HepG2 (cell line): ENCODE results near the gene FNDC3B. TPM values are rescaled to one million over a fixed set of nuclear protein-coding genes. Genes with fewer than 3 reads are reported as not detected.

Source experiments
- FOXA3 ChIP-seq: IDR thresholded peaks from 2 replicates; pipeline ENCODE4 v1.6.1; 2016; ENCODE audit warnings: missing genetic modification reagents, missing compliant biosample characterization
- HMG20A ChIP-seq: IDR thresholded peaks from 2 replicates; pipeline ENCODE4 v1.6.1; 2016; ENCODE audit warnings: borderline replicate concordance
- KDM2A ChIP-seq: sonication (generic); formaldehyde crosslinking; IDR thresholded peaks from 2 replicates; pipeline ENCODE4 v1.4.0; 2020; ENCODE audit warnings: low read depth, missing genetic modification reagents, borderline replicate concordance
- MAFF ChIP-seq: IDR thresholded peaks from 2 replicates; pipeline ENCODE4 v1.6.1; 2011; ENCODE audit warnings: low read depth, low read length, improper control_type of control experiment
- MED1 ChIP-seq: sonication (generic); formaldehyde crosslinking; IDR thresholded peaks from 2 replicates; pipeline ENCODE4 v1.4.0; 2020; ENCODE audit warnings: missing genetic modification reagents
- MIER3 ChIP-seq: IDR thresholded peaks from 2 replicates; pipeline ENCODE4 v1.6.1; 2016; ENCODE audit warnings: missing compliant biosample characterization, borderline replicate concordance
- MLLT10 ChIP-seq: sonication (generic); formaldehyde crosslinking; IDR thresholded peaks from 2 replicates; pipeline ENCODE4 v1.4.0; 2020; ENCODE audit warnings: missing genetic modification reagents
- POLR2AphosphoS2 ChIP-seq: IDR thresholded peaks from 2 replicates; pipeline ENCODE4 v1.6.1; 2011; ENCODE audit warnings: low read depth, low read length, improper control_type of control experiment
- RELA ChIP-seq: sonication (generic); formaldehyde crosslinking; IDR thresholded peaks from 2 replicates; pipeline ENCODE4 v1.4.0; 2020; ENCODE audit warnings: missing genetic modification reagents
- RFX5 ChIP-seq: IDR thresholded peaks from 2 replicates; pipeline ENCODE4 v1.6.1; 2011; ENCODE audit warnings: low read depth, low read length, improper control_type of control experiment
- TCF7L2 ChIP-seq: IDR thresholded peaks from 2 replicates; pipeline ENCODE4 v1.6.1; 2011; ENCODE audit warnings: mild to moderate bottlenecking, low read depth, low read length, moderate library complexity
- TMF1 ChIP-seq: sonication (generic); formaldehyde crosslinking; IDR thresholded peaks from 2 replicates; pipeline ENCODE4 v1.8.1; 2022; ENCODE audit warnings: low read depth, missing genetic modification reagents
- ZBTB20 ChIP-seq: sonication (generic); formaldehyde crosslinking; IDR thresholded peaks from 2 replicates; pipeline ENCODE4 v1.8.1; 2023; ENCODE audit warnings: missing genetic modification reagents, low read depth, mild to moderate bottlenecking, borderline replicate concordance
- ZNF264 ChIP-seq: sonication (generic); formaldehyde crosslinking; IDR thresholded peaks from 2 replicates; pipeline ENCODE4 v1.4.0; 2020; ENCODE audit warnings: missing genetic modification reagents
- ZNF766 ChIP-seq: sonication (generic); formaldehyde crosslinking; IDR thresholded peaks from 2 replicates; pipeline ENCODE4 v1.5.0; 2020; ENCODE audit warnings: missing genetic modification reagents, borderline replicate concordance
- ZNF775 ChIP-seq: sonication (generic); formaldehyde crosslinking; IDR thresholded peaks from 2 replicates; pipeline ENCODE4 v1.4.0; 2020; ENCODE audit warnings: missing genetic modification reagents, mild to moderate bottlenecking, moderate library complexity, borderline replicate concordance
- polyA plus RNA-seq, 8 experiments: library from polyadenylated mRNA; depleted of rRNA in 3 of 8; stranded (reverse) in 7 of 8; unstranded in 1 of 8; fragments of >200 nt; fragmentation: Illumina TruSeq in 4 of 8; extraction: Trizol in 4 of 8; gene quantifications; 2 replicates each; pipeline versions ENCODE4 v1.2.1 to v1.2.3, GENCODE V29; 2011 to 2016; ENCODE audit warnings: low read depth in 4 of 8, missing spikeins in 1 of 8, mixed read lengths in 1 of 8; ENCODE audit not compliant: insufficient read depth in 1 of 8
- total RNA-seq, 5 experiments: library from RNA; depleted of rRNA; stranded (reverse); fragments of >200 nt; fragmentation: Illumina TruSeq; extraction: Trizol; gene quantifications; 2 replicates each; pipeline ENCODE4 v1.2.3, GENCODE V29; 2016; ENCODE audit warnings: low read depth in 1 of 5
- TF ChIP-seq, protein P1 (sequence below): sonication (generic); formaldehyde crosslinking; IDR thresholded peaks from 2 replicates; pipeline ENCODE4 v1.4.0; 2020; ENCODE audit warnings: missing genetic modification reagents, low read depth, mild to moderate bottlenecking, borderline replicate concordance
- TF ChIP-seq, protein P2 (sequence below): sonication (generic); formaldehyde crosslinking; IDR thresholded peaks from 2 replicates; pipeline ENCODE4 v1.5.1; 2020; ENCODE audit warnings: missing genetic modification reagents, mild to moderate bottlenecking, borderline replicate concordance
- TF ChIP-seq, protein P3 (sequence below): sonication (generic); formaldehyde crosslinking; IDR thresholded peaks from 2 replicates; pipeline ENCODE4 v1.4.0; 2020; ENCODE audit warnings: missing genetic modification reagents, borderline replicate concordance
- TF ChIP-seq, protein P4 (sequence below): sonication (generic); formaldehyde crosslinking; IDR thresholded peaks from 2 replicates; pipeline ENCODE4 v1.8.1; 2023; ENCODE audit warnings: mild to moderate bottlenecking, inconsistent platforms, moderate library complexity, missing genetic modification reagents, borderline replicate concordance
- TF ChIP-seq, protein P5 (sequence below): sonication (generic); formaldehyde crosslinking; IDR thresholded peaks from 2 replicates; pipeline ENCODE4 v1.4.0; 2020; ENCODE audit warnings: low read depth, mild to moderate bottlenecking, missing genetic modification reagents

Gene FNDC3B
- total and polyA plus RNA-seq, 2 of the 13 experiments (the other 11 are each of a cell fraction or from before 2014, with no cell fraction given): 74.8 to 103 TPM

DNA sequence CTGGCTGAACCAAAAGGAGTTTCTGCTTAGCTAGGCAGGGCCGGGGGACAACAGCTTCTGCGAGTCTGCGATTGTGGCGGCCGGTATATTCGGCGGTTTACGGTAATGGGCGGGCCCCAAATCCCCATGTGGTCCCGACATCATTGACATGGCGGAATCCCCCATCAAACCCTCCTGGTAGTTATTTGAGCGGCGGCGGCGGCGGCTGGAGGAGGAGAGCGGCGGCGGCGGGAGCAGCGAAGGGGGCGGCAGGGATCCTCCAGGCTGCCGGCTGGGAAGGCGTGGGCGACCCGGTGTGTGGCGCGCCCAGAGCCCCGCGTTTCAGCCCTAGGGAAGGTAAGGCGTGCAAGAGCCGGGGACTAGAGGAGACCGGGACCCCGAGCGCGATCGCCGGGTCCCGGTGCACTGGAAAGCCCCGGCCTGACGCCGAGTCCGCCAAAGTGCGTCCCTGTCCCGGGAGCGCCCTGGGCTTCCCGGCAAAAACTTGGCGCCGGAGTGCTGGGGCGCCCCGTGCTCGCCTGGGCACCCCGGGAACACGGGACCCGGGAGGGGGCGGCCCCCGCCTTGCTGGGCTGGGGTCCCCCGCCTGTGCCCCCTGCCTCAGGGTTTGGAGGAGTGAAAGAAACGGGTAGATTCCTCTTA is at the start of gene FNDC3B (continued):
- TF ChIP-seq, protein P1, sequence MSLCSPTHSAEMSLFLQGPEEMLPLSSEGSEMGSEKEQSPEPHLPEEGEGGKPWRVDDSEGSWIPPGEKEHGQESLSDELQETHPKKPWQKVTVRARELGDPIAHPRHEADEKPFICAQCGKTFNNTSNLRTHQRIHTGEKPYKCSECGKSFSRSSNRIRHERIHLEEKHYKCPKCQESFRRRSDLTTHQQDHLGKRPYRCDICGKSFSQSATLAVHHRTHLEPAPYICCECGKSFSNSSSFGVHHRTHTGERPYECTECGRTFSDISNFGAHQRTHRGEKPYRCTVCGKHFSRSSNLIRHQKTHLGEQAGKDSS (CRISPR knock-in tag): peak; percentile 49; the same call in 1 of the 2 replicates
- 0 out of 2 replicates have a peak, but pooled peaks have one; percentile 40 for TF ChIP-seq ZNF264 (CRISPR knock-in tag)
- peak; percentile 95 for TF ChIP-seq MED1
- peak; percentile 51; the same call in 1 of the 2 replicates for TF ChIP-seq FOXA3
- peak; percentile 43; the same call in 1 of the 2 replicates for TF ChIP-seq KDM2A
- TF ChIP-seq ZBTB20 (CRISPR knock-in tag): peak; percentile 15; the same call in 1 of the 2 replicates
- TF ChIP-seq HMG20A (CRISPR knock-in tag): peak; percentile 30; the same call in 1 of the 2 replicates
- TF ChIP-seq TMF1 (CRISPR knock-in tag): no peak; the same call in 1 of the 2 replicates
- TF ChIP-seq ZNF775: no peak
- TF ChIP-seq, protein P2, sequence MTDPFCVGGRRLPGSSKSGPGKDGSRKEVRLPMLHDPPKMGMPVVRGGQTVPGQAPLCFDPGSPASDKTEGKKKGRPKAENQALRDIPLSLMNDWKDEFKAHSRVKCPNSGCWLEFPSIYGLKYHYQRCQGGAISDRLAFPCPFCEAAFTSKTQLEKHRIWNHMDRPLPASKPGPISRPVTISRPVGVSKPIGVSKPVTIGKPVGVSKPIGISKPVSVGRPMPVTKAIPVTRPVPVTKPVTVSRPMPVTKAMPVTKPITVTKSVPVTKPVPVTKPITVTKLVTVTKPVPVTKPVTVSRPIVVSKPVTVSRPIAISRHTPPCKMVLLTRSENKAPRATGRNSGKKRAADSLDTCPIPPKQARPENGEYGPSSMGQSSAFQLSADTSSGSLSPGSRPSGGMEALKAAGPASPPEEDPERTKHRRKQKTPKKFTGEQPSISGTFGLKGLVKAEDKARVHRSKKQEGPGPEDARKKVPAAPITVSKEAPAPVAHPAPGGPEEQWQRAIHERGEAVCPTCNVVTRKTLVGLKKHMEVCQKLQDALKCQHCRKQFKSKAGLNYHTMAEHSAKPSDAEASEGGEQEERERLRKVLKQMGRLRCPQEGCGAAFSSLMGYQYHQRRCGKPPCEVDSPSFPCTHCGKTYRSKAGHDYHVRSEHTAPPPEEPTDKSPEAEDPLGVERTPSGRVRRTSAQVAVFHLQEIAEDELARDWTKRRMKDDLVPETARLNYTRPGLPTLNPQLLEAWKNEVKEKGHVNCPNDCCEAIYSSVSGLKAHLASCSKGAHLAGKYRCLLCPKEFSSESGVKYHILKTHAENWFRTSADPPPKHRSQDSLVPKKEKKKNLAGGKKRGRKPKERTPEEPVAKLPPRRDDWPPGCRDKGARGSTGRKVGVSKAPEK (CRISPR knock-in tag): 0 out of 2 replicates have a peak, but pooled peaks have one; percentile 24
- TF ChIP-seq, protein P3, sequence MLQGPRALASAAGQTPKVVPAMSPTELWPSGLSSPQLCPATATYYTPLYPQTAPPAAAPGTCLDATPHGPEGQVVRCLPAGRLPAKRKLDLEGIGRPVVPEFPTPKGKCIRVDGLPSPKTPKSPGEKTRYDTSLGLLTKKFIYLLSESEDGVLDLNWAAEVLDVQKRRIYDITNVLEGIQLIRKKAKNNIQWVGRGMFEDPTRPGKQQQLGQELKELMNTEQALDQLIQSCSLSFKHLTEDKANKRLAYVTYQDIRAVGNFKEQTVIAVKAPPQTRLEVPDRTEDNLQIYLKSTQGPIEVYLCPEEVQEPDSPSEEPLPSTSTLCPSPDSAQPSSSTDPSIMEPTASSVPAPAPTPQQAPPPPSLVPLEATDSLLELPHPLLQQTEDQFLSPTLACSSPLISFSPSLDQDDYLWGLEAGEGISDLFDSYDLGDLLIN: no peak
- TF ChIP-seq ZNF766 (CRISPR knock-in tag): peak; percentile 55; the same call in 1 of the 2 replicates
- TF ChIP-seq TCF7L2: no peak
- TF ChIP-seq, protein P4, sequence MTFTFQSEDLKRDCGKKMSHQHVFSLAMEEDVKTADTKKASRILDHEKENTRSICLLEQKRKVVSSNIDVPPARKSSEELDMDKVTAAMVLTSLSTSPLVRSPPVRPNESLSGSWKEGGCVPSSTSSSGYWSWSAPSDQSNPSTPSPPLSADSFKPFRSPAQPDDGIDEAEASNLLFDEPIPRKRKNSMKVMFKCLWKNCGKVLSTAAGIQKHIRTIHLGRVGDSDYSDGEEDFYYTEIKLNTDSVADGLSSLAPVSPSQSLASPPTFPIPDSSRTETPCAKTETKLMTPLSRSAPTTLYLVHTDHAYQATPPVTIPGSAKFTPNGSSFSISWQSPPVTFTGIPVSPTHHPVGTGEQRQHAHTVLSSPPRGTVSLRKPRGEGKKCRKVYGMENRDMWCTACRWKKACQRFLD: no peak
- TF ChIP-seq MLLT10 (CRISPR knock-in tag): no peak
- TF ChIP-seq RELA (CRISPR knock-in tag): no peak
- no peak for TF ChIP-seq POLR2AphosphoS2
- TF ChIP-seq, protein P5, sequence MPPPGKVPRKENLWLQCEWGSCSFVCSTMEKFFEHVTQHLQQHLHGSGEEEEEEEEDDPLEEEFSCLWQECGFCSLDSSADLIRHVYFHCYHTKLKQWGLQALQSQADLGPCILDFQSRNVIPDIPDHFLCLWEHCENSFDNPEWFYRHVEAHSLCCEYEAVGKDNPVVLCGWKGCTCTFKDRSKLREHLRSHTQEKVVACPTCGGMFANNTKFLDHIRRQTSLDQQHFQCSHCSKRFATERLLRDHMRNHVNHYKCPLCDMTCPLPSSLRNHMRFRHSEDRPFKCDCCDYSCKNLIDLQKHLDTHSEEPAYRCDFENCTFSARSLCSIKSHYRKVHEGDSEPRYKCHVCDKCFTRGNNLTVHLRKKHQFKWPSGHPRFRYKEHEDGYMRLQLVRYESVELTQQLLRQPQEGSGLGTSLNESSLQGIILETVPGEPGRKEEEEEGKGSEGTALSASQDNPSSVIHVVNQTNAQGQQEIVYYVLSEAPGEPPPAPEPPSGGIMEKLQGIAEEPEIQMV (CRISPR knock-in tag): no peak
- TF ChIP-seq MIER3 (CRISPR knock-in tag): no peak
- 0 out of 2 replicates have a peak, but pooled peaks have one; percentile 11 for TF ChIP-seq RFX5
- peak; percentile 77 for TF ChIP-seq MAFF
